HFFc6 (cell line): ENCODE measurements around the gene CLEC20A. TPM values are rescaled to one million over a fixed set of nuclear protein-coding genes. Genes with fewer than 3 reads are reported as not detected.

Experiments
- DNase-seq: peaks from one replicate; pipeline ENCODE4 v3.0.0-alpha.2; 2018
- H3K27ac Mint-ChIP-seq: 2 replicates; pipeline ENCODE4 v1.8.0; 2020; ENCODE audit warnings: mild to moderate bottlenecking, mixed read lengths
- H3K27me3 Mint-ChIP-seq: 2 replicates; pipeline ENCODE4 v1.8.0; 2021; ENCODE audit warnings: mild to moderate bottlenecking, moderate library complexity, mixed read lengths; ENCODE audit not compliant: insufficient read depth
- H3K36me3 Mint-ChIP-seq: 2 replicates; pipeline ENCODE4 v1.8.0; 2021; ENCODE audit warnings: low read depth, mixed read lengths
- H3K4me1 Mint-ChIP-seq: 2 replicates; pipeline ENCODE4 v1.8.0; 2020; ENCODE audit warnings: low read depth, mixed read lengths
- H3K4me3 Mint-ChIP-seq: 2 replicates; pipeline ENCODE4 v1.8.0; 2020; ENCODE audit warnings: mild to moderate bottlenecking, moderate library complexity, mixed read lengths
- H3K9me3 Mint-ChIP-seq: 2 replicates; pipeline ENCODE4 v1.8.0; 2020; ENCODE audit warnings: mild to moderate bottlenecking, mixed read lengths
- total RNA-seq, 6 experiments: library from RNA; stranded (reverse); fragmentation: NEBNext Ultra II Directional; extraction: Animal tissue kit (Norgen Biotek cat#: 25700); gene quantifications; 2 replicates in 1 of 6; 3 replicates in 5 of 6; pipeline ENCODE4 v1.2.3, GENCODE V29; 2021
- TF ChIP-seq, protein P1 (sequence below): fragments of 200-600 bp; sonication (generic); IDR thresholded peaks from 2 replicates; pipeline ENCODE4 v1.5.0; 2021; ENCODE audit warnings: antibody characterized with exemption, mild to moderate bottlenecking

CLEC20A gene
- total RNA-seq, 6 experiments from 2014 or later: not detected

DNA sequence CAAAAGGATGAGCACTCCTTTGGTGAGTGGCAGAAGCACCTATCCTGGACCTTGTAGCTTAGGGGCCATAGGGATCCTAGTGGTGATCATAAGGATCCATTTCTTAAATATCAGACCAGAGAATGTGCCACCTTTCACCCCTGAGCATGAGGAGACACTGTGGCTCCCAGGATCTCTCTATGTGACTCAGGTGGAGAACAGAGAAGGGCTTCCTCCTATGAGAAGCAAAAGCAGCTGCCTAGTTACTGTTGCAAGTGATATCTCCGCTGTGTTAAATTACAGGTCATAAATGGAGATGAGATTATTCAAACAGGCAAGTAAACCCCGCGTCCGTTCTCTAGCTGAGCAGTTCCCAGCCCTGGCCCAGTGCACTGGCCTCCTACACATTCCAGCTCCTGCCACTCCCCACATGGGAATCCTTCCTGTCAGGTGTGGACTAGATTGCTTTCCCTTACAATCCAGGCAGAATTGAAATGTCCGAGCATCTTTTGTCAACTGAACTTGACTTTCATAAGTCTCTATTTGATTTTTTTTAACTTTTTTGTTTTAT is 26.3 kb downstream of the CLEC20A start:
- TF ChIP-seq, protein P1, sequence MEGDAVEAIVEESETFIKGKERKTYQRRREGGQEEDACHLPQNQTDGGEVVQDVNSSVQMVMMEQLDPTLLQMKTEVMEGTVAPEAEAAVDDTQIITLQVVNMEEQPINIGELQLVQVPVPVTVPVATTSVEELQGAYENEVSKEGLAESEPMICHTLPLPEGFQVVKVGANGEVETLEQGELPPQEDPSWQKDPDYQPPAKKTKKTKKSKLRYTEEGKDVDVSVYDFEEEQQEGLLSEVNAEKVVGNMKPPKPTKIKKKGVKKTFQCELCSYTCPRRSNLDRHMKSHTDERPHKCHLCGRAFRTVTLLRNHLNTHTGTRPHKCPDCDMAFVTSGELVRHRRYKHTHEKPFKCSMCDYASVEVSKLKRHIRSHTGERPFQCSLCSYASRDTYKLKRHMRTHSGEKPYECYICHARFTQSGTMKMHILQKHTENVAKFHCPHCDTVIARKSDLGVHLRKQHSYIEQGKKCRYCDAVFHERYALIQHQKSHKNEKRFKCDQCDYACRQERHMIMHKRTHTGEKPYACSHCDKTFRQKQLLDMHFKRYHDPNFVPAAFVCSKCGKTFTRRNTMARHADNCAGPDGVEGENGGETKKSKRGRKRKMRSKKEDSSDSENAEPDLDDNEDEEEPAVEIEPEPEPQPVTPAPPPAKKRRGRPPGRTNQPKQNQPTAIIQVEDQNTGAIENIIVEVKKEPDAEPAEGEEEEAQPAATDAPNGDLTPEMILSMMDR: no peak
- Mint-ChIP-seq H3K36me3 (peaks cover 39% of the 10 kb centered on the region), H3K9me3 (no peaks in the 10 kb centered on the region), H3K27me3 (peaks cover 2% of the 10 kb centered on the region; the same call in 1 of the 2 replicates), H3K4me3 (no peak overlapping the region), H3K4me1 (peaks cover 2% of the 10 kb centered on the region), H3K27ac (no peak overlapping the region)
- no peak for DNase-seq

DNA sequence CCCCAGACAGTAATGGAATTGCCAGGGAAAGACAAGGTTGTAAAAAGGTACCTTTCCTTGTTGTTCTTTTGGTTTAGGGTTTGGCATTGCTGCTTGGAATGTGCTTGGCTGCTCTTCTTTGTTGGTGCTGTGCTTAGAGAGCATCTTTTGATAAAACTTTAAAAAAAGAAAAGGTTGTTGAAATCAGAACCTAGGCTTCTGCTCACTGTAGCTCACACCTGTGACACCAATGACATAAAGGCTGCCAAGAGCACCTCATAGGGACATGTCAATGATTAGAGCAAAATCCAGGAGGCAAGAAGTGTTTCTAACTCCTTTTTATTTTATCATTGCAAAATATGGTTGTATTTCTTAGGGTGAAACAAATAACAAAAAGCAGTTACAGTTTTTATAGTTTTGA is 28.9 kb downstream of the CLEC20A start:
- no peak overlapping the region for H3K4me3 Mint-ChIP-seq
- DNase-seq: no peak
- no peaks in the 10 kb centered on the region for H3K9me3 Mint-ChIP-seq
- TF ChIP-seq, protein P1: no peak
- H3K4me1 Mint-ChIP-seq: peaks cover 20% of the 10 kb centered on the region
- peaks cover 1% of the 10 kb centered on the region; the same call in 1 of the 2 replicates for H3K27me3 Mint-ChIP-seq
- no peak overlapping the region for H3K27ac Mint-ChIP-seq
- H3K36me3 Mint-ChIP-seq: peaks cover 31% of the 10 kb centered on the region

DNA sequence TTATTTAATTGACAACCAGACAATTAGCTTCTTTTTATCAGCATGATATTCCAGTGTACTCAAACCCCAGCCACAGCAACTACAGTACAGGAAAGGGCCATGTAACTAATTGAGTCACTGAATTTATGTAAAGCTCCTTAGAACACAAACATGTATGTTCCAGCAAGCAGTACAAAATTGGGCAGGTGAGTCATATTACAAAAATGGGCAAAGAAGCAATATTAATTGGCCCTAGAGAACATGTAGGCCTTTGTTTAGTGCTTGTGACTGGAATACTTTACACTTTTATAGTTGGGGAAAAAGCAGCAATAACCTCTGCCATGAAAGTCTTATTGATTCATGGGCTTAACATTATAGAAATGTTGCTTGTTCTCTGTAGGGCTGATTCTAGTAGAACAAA is 31.8 kb downstream of the CLEC20A start:
- H3K27ac Mint-ChIP-seq: peak overlapping the region; percentile 47
- peaks cover 3% of the 10 kb centered on the region; the same call in 1 of the 2 replicates for H3K27me3 Mint-ChIP-seq
- H3K4me3 Mint-ChIP-seq: no peak overlapping the region
- peaks cover 29% of the 10 kb centered on the region for H3K4me1 Mint-ChIP-seq
- H3K9me3 Mint-ChIP-seq: no peaks in the 10 kb centered on the region
- DNase-seq: peak; percentile 53
- peaks cover 26% of the 10 kb centered on the region for H3K36me3 Mint-ChIP-seq
- TF ChIP-seq, protein P1: no peak

DNA sequence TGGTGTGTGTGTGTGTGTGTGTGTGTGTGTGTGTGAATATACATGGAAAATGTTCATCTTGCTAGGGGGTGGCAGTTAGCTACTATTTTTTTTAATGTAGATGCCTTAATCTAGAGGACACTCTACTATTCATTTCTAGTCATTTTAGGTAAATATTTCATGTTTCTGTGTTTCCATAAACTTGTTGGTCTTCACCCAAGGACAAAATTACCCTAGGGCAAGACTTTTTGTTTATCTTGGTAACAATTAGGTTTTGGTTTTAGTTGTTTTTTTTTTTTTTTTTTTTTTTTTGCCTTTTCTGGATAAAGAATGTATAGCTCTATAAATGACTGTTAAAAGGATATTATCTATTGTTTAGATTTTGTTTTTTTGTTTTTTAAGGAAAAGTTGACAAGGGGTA is 32.2 kb downstream of the CLEC20A start:
- Mint-ChIP-seq H3K9me3 (no peaks in the 10 kb centered on the region), H3K4me3 (no peak overlapping the region), H3K27ac (peak overlapping the region; percentile 47; the same call in 1 of the 2 replicates), H3K27me3 (peaks cover 3% of the 10 kb centered on the region; the same call in 1 of the 2 replicates), H3K4me1 (peaks cover 34% of the 10 kb centered on the region), H3K36me3 (peaks cover 26% of the 10 kb centered on the region)
- TF ChIP-seq, protein P1: no peak
- DNase-seq: no peak

DNA sequence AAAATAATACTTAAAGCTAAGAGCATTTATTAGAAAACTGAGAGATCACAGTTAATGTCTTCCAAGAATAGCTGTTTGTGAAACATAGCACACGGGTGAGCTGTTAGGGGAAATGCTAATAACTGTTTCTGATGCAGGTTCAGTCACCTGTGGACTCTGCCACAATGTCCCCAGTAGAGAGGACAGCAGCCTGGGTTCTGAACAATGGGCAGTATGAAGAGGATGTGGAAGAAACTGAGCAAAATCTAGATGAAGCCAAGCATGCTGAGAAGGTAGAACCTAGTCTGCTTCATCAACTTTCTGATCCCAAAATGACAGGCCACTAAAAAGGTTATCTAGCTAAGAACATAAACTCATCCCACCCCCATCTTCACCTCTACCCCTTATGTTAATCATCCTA is 32.6 kb downstream of the CLEC20A start:
- TF ChIP-seq, protein P1: no peak
- Mint-ChIP-seq H3K36me3 (peaks cover 26% of the 10 kb centered on the region), H3K27ac (no peak overlapping the region), H3K4me1 (peaks cover 34% of the 10 kb centered on the region), H3K4me3 (peak overlapping the region; percentile 24; the same call in 1 of the 2 replicates), H3K27me3 (peaks cover 3% of the 10 kb centered on the region; the same call in 1 of the 2 replicates), H3K9me3 (no peaks in the 10 kb centered on the region)
- DNase-seq: no peak
